Ishikawa (cell line): Measurements from ENCODE around the gene PCDHB4.

Experiments used
- CEBPB ChIP-seq: IDR thresholded peaks from 2 replicates; pipeline ENCODE4 v1.6.1; 2012
- CREB1 ChIP-seq: IDR thresholded peaks from 2 replicates; pipeline ENCODE4 v1.6.1; 2012; ENCODE audit warnings: low read depth
- EGR1 ChIP-seq: IDR thresholded peaks from 2 replicates; pipeline ENCODE4 v1.6.1; 2012
- EP300 ChIP-seq: IDR thresholded peaks from 2 replicates; pipeline ENCODE4 v1.6.1; 2012; ENCODE audit warnings: borderline replicate concordance
- FOXM1 ChIP-seq: IDR thresholded peaks from 2 replicates; pipeline ENCODE4 v1.6.1; 2012; ENCODE audit warnings: low read depth, borderline replicate concordance
- MAX ChIP-seq: IDR thresholded peaks from 2 replicates; pipeline ENCODE4 v1.6.1; 2012
- NFIC ChIP-seq: IDR thresholded peaks from 2 replicates; pipeline ENCODE4 v1.6.1; 2012
- RAD21 ChIP-seq: IDR thresholded peaks from 2 replicates; pipeline ENCODE4 v1.6.1; 2012; ENCODE audit warnings: low read depth
- REST ChIP-seq: IDR thresholded peaks from 2 replicates; pipeline ENCODE4 v1.6.1; 2012; ENCODE audit warnings: low read depth, mild to moderate bottlenecking
- TAF1 ChIP-seq: IDR thresholded peaks from 2 replicates; pipeline ENCODE4 v1.6.1; 2012; ENCODE audit warnings: low read depth, mild to moderate bottlenecking
- YY1 ChIP-seq: IDR thresholded peaks from 2 replicates; pipeline ENCODE4 v1.6.1; 2012; ENCODE audit warnings: low read depth

- TF ChIP-seq EGR1 (no peak), FOXM1 (no peak), MAX (no peak), REST (no peak), TAF1 (no peak), CREB1 (no peak), CEBPB (no peak), EP300 (no peak), RAD21 (peak; percentile 24; the same call in 1 of the 2 replicates), YY1 (no peak), NFIC (no peak)
Measured at GRCh38 chr5:141100243-141100805, 21.3 kb upstream of the PCDHB4 start, which contains the start of gene PCDHB3.
